ENCODE data around the gene PARP6. TPM values are rescaled to one million over a fixed set of nuclear protein-coding genes. Genes with fewer than 3 reads are reported as not detected.

Gene PARP6
- total and polyA plus RNA-seq, 2 of the 8 experiments (the other 6 are each of a cell fraction or from before 2014, with no cell fraction given): 39.8 to 45.3 TPM

DNA sequence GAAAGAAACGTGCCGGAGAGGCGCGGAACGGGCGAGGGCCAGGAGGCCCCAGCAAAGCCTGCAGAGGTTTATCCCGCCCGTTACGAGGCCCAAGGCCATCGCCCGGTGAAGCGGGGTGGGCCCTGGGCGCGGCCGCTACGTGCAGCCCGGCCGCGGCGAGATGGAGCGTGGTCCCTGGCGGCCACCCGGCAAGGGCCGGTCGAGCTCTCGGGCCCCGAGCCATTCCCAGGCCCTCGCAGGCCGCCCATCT is 42.5 kb downstream of the PARP6 start (continued):
- TF ChIP-seq MAFK (IDR thresholded peaks at IDR 0.05; ENCODE audit: low read depth, low read length) (no peak), TCF12 (IDR thresholded peaks at IDR 0.05; ENCODE audit: low read depth, low read length) (no peak), HDAC2 (IDR thresholded peaks at IDR 0.05; ENCODE audit: borderline replicate concordance in 1 of 2, low read depth in 2 of 2, low read length in 2 of 2) (no peak), ZNF274 (IDR thresholded peaks at IDR 0.05; ENCODE audit: borderline replicate concordance, extremely low read depth, low read length) (no peak), CHD2 (IDR thresholded peaks at IDR 0.05; ENCODE audit: low read length) (no peak)
- TF ChIP-seq, protein P1, sequence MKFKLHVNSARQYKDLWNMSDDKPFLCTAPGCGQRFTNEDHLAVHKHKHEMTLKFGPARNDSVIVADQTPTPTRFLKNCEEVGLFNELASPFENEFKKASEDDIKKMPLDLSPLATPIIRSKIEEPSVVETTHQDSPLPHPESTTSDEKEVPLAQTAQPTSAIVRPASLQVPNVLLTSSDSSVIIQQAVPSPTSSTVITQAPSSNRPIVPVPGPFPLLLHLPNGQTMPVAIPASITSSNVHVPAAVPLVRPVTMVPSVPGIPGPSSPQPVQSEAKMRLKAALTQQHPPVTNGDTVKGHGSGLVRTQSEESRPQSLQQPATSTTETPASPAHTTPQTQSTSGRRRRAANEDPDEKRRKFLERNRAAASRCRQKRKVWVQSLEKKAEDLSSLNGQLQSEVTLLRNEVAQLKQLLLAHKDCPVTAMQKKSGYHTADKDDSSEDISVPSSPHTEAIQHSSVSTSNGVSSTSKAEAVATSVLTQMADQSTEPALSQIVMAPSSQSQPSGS (IDR thresholded peaks at IDR 0.05; ENCODE audit: low read length): no peak
- TF ChIP-seq, protein P2, sequence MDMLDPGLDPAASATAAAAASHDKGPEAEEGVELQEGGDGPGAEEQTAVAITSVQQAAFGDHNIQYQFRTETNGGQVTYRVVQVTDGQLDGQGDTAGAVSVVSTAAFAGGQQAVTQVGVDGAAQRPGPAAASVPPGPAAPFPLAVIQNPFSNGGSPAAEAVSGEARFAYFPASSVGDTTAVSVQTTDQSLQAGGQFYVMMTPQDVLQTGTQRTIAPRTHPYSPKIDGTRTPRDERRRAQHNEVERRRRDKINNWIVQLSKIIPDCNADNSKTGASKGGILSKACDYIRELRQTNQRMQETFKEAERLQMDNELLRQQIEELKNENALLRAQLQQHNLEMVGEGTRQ (IDR thresholded peaks at IDR 0.05; ENCODE audit: low read length): no peak

All from H1 (cell line).